Endothelial cell of umbilical vein (primary cell): ENCODE data around the gene AZI2.

Experiments used
- CTCF ChIP-seq, 2 donors: IDR thresholded peaks; 1 replicate in 1 of 2; 2 replicates in 1 of 2; pipeline ENCODE4 v1.5.1; 2011; ENCODE audit warnings: low read length in 2 of 2, mild to moderate bottlenecking in 2 of 2, moderate library complexity in 2 of 2, control low read depth in 1 of 2, inconsistent platforms in 1 of 2, low read depth in 1 of 2; ENCODE audit not compliant: insufficient read depth in 1 of 2; ENCODE audit errors: extremely low read depth in 1 of 2
- EZH2 ChIP-seq: IDR thresholded peaks from 2 replicates; pipeline ENCODE4 v1.6.1; 2012; ENCODE audit warnings: borderline replicate concordance, low read depth, mild to moderate bottlenecking, moderate library complexity, low read length, inconsistent platforms; ENCODE audit not compliant: severe bottlenecking
- GATA2 ChIP-seq: IDR thresholded peaks from 2 replicates; pipeline ENCODE4 v1.7.0; 2011; ENCODE audit warnings: low read depth, mild to moderate bottlenecking, moderate library complexity, mixed read lengths, low read length; ENCODE audit not compliant: insufficient read length, insufficient read depth
- MAX ChIP-seq: IDR thresholded peaks from 2 replicates; pipeline ENCODE4 v1.6.1; 2011; ENCODE audit not compliant: insufficient read depth, insufficient read length
- POLR2A ChIP-seq: IDR thresholded peaks from 2 replicates; pipeline ENCODE4 v1.6.1; 2012; ENCODE audit warnings: low read depth, mild to moderate bottlenecking, control low read depth, low read length

DNA sequence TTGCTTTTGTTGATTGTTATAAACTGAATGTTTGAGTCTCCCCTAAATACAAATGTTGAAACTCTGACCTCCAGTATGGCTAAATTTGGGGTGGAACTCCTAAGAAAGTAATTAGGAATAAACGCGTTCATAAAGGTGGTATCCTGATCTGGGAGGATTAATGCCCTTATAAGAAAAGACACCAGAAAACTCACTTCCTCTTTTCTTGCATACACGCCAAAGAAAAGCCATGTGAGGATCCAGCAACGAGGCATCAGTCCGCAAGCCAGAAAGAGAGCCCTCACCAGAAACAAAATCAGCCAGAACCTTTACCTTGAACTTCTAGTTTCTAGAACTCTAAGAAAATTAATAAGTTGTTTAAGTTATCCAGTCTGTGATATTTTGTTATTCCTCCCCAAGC lies 37.4 kb upstream of the AZI2 start:
- no peak for TF ChIP-seq CTCF (IDR thresholded peaks at IDR 0.05; ENCODE audit: extremely low read depth in 1 of 2, insufficient read depth in 1 of 2, low read depth in 1 of 2, low read length in 2 of 2)
- no peak for TF ChIP-seq POLR2A
- TF ChIP-seq MAX = no peak
- TF ChIP-seq EZH2 = no peak
- TF ChIP-seq GATA2 = no peak
